NOMO-1 (cell line): ENCODE measurements around the gene STMN3.

ENCODE experiments used
- DNase-seq, 2 experiments: peaks; one replicate each; lab custom pipeline; 2025; ENCODE audit not compliant: unreplicated experiment in 2 of 2; lab: John Stamatoyannopoulos, UW

STMN3 gene

DNA sequence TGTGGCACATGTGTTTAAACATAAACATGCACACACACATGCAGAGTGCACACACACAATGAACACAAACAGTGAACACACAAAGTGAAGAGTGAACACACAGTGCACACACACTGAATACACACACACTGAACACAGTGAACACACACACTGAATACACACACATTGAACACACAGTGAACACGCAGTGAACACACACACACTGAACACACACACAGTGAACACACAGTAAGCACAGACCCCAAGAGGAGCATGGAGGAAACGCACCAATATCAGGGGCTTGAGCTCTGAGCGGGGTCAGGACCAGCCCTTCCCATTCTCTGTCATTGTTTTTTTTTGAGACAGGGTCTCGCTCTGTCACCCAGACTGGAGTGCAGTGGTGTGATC, 62.1 kb downstream of the STMN3 start:
- no peak for DNase-seq

DNA sequence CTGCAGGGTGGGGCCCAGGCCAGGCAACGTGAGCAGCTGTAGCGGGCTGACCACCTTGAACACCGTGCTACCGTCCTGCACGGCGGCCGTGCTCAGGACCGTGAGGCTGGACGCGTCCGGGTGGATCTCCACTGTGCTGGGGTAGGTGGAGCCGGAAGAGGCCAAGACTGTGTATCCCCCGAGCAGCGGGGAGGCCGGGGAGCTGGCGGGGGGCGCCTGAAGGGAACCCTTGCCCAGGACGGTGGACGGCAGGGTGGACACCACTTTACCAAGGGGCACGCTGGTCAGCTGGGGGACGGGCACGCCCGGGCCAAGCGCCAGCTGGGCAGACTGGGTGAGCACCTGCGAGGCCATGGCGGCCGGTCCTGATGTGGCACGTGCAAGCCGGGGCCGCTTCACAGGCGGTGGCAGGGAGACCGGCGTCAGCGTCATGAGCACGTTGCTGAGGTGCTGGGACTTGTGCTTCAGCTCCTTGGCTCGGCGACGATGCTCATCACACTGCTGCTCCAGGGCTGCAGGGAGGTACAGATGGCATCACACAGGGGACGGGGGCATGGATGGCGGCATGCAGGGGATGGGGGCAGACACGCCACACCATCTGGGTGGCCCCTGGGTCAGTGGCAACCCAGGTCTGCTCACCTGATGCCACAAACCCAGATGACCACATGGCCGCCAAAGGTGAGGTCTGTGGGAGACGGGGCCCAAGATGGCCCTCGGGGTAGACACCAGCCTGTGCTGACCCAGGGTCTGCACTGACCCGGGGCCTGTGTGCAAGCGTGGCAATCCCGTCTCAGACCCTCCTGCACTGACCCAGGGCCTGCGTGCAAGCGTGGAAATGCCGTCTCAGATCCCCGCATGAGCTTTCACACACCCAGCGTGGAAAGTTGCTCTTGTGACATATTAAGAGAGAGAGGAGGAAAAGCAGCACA, 62.7 kb downstream of the STMN3 start:
- no peak for DNase-seq
